ENCODE results near the gene WASHC2C. TPM values are rescaled to one million over a fixed set of nuclear protein-coding genes. Genes with fewer than 3 reads are reported as not detected.

WASHC2C gene
- total RNA-seq, 4 donors from 2014 or later = 25.0 to 70.4 (median 34.3) TPM

Small RNA genes within 50 kb of the gene (small RNA-seq; reads per million reads assigned to genes)
- gene AC012044.1 = not detected

Other genes with a start within 250 kb of the WASHC2C start
- 10 to 100 TPM in 3 of 4 donors, 1 to 10 TPM in 1; 6.1 to 22.5 (median 17.9) TPM for gene ZFAND4, start 54.5 kb upstream of the WASHC2C start, total RNA-seq
- gene AGAP4, start 120.2 kb downstream of the WASHC2C start, total RNA-seq = 10 to 100 TPM in 3 of 4 donors, 1 to 10 TPM in 1; 1.8 to 36.7 (median 22.0) TPM
- gene TIMM23, start 245.2 kb downstream of the WASHC2C start, total RNA-seq = 10 to 100 TPM; 33.1 to 61.0 (median 47.8) TPM

All from uterus (tissue), 4 donors.